Astrocyte (in vitro differentiated cells and primary cell): ENCODE results near the gene TFF2. TPM values are rescaled to one million over a fixed set of nuclear protein-coding genes. Genes with fewer than 3 reads are reported as not detected.

ENCODE experiments used
- DNase-seq: peaks from one replicate; pipeline ENCODE4 v3.0.0-alpha.2; 2010; ENCODE audit warnings: low read depth
- FAIRE-seq: peaks from 2 replicates; lab custom pipeline; 2011; peaks lifted over from hg19 to GRCh38; lab: Jason Lieb, UNC
- H2AFZ ChIP-seq: 2 replicates; pipeline ENCODE4 v1.6.0; 2012; ENCODE audit warnings: low read depth, low read length, inconsistent platforms
- H3K27ac ChIP-seq: 2 replicates; pipeline ENCODE4 v1.5.1; 2011; ENCODE audit warnings: low read depth, low read length, inconsistent platforms
- H3K27me3 ChIP-seq: 2 replicates; pipeline ENCODE4 v1.6.0; 2011; ENCODE audit warnings: low read length, inconsistent platforms; ENCODE audit not compliant: insufficient read depth
- H3K36me3 ChIP-seq: 2 replicates; pipeline ENCODE4 v1.5.1; 2011; ENCODE audit warnings: low read length, inconsistent platforms; ENCODE audit not compliant: insufficient read depth
- H3K4me1 ChIP-seq: 2 replicates; pipeline ENCODE4 v1.5.1; 2011; ENCODE audit warnings: low read length, inconsistent platforms; ENCODE audit not compliant: insufficient read depth
- H3K4me2 ChIP-seq: 2 replicates; pipeline ENCODE4 v1.6.0; 2012; ENCODE audit warnings: low read length, inconsistent platforms
- H3K4me3 ChIP-seq: 2 replicates; pipeline ENCODE4 v1.5.1; 2011; ENCODE audit warnings: low read depth, mild to moderate bottlenecking, low read length, inconsistent platforms; ENCODE audit not compliant: insufficient read depth
- H3K79me2 ChIP-seq: 2 replicates; pipeline ENCODE4 v1.6.0; 2012; ENCODE audit warnings: mild to moderate bottlenecking, low read length, inconsistent platforms; ENCODE audit not compliant: insufficient read depth
- H3K9ac ChIP-seq: 2 replicates; pipeline ENCODE4 v1.6.0; 2012; ENCODE audit warnings: mild to moderate bottlenecking, low read length, inconsistent platforms
- H3K9me3 ChIP-seq: 2 replicates; pipeline ENCODE4 v1.5.1; 2012; ENCODE audit warnings: low read depth, mild to moderate bottlenecking, low read length, inconsistent platforms; ENCODE audit not compliant: insufficient read depth
- H4K20me1 ChIP-seq: 2 replicates; pipeline ENCODE4 v1.6.0; 2012; ENCODE audit warnings: low read length, inconsistent platforms; ENCODE audit not compliant: insufficient read depth
- H3K27ac Mint-ChIP-seq: one replicate; pipeline ENCODE4 v1.8.0; 2021; ENCODE audit warnings: mild to moderate bottlenecking, mixed read lengths; ENCODE audit not compliant: unreplicated experiment
- H3K27me3 Mint-ChIP-seq: one replicate; pipeline ENCODE4 v1.8.0; 2021; ENCODE audit warnings: low read depth, mixed read lengths; ENCODE audit not compliant: unreplicated experiment
- H3K36me3 Mint-ChIP-seq: one replicate; pipeline ENCODE4 v1.8.0; 2021; ENCODE audit warnings: low read depth, mixed read lengths; ENCODE audit not compliant: unreplicated experiment
- H3K4me1 Mint-ChIP-seq: one replicate; pipeline ENCODE4 v1.8.0; 2021; ENCODE audit warnings: low read depth, mixed read lengths; ENCODE audit not compliant: unreplicated experiment
- H3K4me3 Mint-ChIP-seq: one replicate; pipeline ENCODE4 v1.8.0; 2021; ENCODE audit warnings: mild to moderate bottlenecking, moderate library complexity, mixed read lengths; ENCODE audit not compliant: unreplicated experiment
- H3K9me3 Mint-ChIP-seq: one replicate; pipeline ENCODE4 v1.8.0; 2021; ENCODE audit warnings: mild to moderate bottlenecking, mixed read lengths; ENCODE audit not compliant: unreplicated experiment
- CTCF ChIP-seq: IDR thresholded peaks from 2 replicates; pipeline ENCODE4 v1.5.1; 2011; ENCODE audit warnings: low read depth, mild to moderate bottlenecking, inconsistent platforms, low read length, moderate library complexity; ENCODE audit not compliant: insufficient read depth
- EZH2 ChIP-seq: IDR thresholded peaks from 2 replicates; pipeline ENCODE4 v1.6.1; 2012; ENCODE audit warnings: mild to moderate bottlenecking, low read length, inconsistent platforms; ENCODE audit not compliant: insufficient read depth
- total RNA-seq: library from RNA; stranded (reverse); gene quantifications from 2 replicates; pipeline ENCODE4 v1.2.1, GENCODE V29; 2021

The TFF2 gene
- total RNA-seq, 1 donor from 2014 or later: not detected

DNA sequence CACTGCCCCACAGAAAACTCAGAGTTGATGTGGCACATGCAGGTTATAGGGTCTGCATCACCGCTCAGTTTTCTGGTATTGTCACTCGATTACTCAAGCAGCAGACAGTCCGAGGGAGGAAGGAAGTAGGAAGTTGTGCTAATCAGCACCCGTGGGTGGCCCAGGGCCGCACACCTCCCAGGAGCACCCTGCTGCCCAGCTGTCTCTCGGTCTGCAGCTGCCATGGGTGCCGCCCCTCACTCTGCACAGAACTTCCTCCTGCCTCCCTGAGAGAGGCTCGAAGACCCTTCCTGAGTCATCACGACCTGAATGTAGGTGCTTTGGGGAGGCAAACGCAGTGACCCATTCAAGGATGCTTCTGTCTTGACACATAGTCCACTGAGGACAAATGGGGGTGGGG, 31.4 kb downstream of the TFF2 start:
- Histone ChIP-seq H3K9ac (no peak overlapping the region), H3K27ac (no peak overlapping the region), H3K4me1 (peaks cover 3% of the 10 kb centered on the region), H3K27me3 (no peaks in the 10 kb centered on the region), H4K20me1 (no peaks in the 10 kb centered on the region), H3K4me2 (no peak overlapping the region), H2AFZ (no peak overlapping the region), H3K36me3 (no peaks in the 10 kb centered on the region), H3K9me3 (no peaks in the 10 kb centered on the region), H3K4me3 (no peak overlapping the region), H3K79me2 (no peaks in the 10 kb centered on the region)
- no peak for FAIRE-seq
- H3K27me3 Mint-ChIP-seq: peaks cover 34% of the 10 kb centered on the region
- no peak overlapping the region for H3K27ac Mint-ChIP-seq
- peaks cover 2% of the 10 kb centered on the region for H3K9me3 Mint-ChIP-seq
- H3K4me3 Mint-ChIP-seq: no peak overlapping the region
- DNase-seq: no peak
- TF ChIP-seq EZH2 (no peak), CTCF (no peak)
- H3K36me3 Mint-ChIP-seq: no peaks in the 10 kb centered on the region
- H3K4me1 Mint-ChIP-seq: peaks cover 16% of the 10 kb centered on the region

DNA sequence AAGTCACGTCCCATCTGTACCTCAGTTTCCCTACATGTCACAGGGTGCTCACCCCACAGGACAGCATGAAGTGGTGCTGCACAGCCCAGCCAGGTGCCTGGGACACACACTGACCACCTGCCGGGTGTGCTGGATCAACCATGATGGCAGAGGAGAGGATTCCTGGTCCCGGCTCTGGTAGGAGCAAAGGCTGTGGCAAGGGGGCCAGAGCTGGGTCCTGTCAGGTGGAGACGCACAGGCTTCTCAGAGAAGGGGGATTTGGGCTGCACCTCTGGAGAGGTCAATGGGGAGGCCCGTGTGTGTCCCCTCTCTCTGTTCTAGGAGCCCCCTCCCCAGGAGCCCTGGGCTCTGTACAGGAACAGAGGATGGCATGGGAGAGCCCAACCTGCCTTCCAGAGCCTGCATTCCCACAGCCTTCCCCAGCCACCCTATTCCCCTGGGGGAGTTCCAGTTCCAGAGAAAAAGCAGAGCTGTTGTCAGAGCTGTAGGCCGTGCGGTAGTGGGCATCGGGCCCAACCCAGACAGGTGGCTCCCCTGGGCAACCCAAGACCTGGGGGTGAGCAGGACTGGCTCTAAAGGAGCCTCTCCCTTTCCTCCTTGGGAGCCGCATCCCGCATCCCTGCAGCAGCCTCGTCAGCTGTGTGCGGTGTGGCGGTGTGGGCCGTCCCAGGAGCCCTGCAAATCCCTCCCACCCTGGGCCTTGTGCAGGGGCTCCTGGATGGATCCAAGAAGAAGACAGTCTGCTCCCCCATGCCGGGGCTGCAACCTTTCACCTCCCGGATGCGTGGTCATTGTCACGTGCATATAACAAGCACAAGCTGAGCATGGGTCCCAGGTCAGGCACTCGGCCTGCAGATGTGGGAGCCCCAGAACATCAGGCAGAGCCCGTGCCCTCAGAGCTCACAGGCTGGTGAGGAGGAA, 32.7 kb downstream of the TFF2 start:
- H3K4me3 Mint-ChIP-seq: no peak overlapping the region
- peaks cover 40% of the 10 kb centered on the region for H3K27me3 Mint-ChIP-seq
- no peaks in the 10 kb centered on the region for H4K20me1 ChIP-seq
- peaks cover 7% of the 10 kb centered on the region for H3K27me3 ChIP-seq
- no peak overlapping the region for H3K27ac ChIP-seq
- peaks cover 5% of the 10 kb centered on the region for H3K4me1 Mint-ChIP-seq
- no peaks in the 10 kb centered on the region for H3K36me3 Mint-ChIP-seq
- TF ChIP-seq CTCF: no peak
- no peak for TF ChIP-seq EZH2
- H3K9me3 Mint-ChIP-seq: no peaks in the 10 kb centered on the region
- H2AFZ ChIP-seq: no peak overlapping the region
- DNase-seq (no peak), FAIRE-seq (no peak)
- no peak overlapping the region for H3K4me2 ChIP-seq
- H3K36me3 ChIP-seq: no peaks in the 10 kb centered on the region
- no peaks in the 10 kb centered on the region for H3K9me3 ChIP-seq
- H3K9ac ChIP-seq: no peak overlapping the region
- peaks cover 3% of the 10 kb centered on the region for H3K4me1 ChIP-seq
- no peak overlapping the region for H3K27ac Mint-ChIP-seq
- H3K79me2 ChIP-seq: no peaks in the 10 kb centered on the region
- H3K4me3 ChIP-seq: no peak overlapping the region

- H3K79me2 ChIP-seq: no peaks in the 10 kb centered on the region
- DNase-seq (no peak), FAIRE-seq (no peak)
- H3K36me3 ChIP-seq: no peaks in the 10 kb centered on the region
- H3K36me3 Mint-ChIP-seq: no peaks in the 10 kb centered on the region
- H3K4me1 ChIP-seq: peaks cover 3% of the 10 kb centered on the region
- H3K27ac ChIP-seq: no peak overlapping the region
- H3K9me3 ChIP-seq: no peaks in the 10 kb centered on the region
- H3K27ac Mint-ChIP-seq: no peak overlapping the region
- no peaks in the 10 kb centered on the region for H4K20me1 ChIP-seq
- H3K4me3 ChIP-seq: no peak overlapping the region
- H2AFZ ChIP-seq: no peak overlapping the region
- H3K9me3 Mint-ChIP-seq: no peaks in the 10 kb centered on the region
- no peak overlapping the region for H3K4me3 Mint-ChIP-seq
- H3K27me3 ChIP-seq: peaks cover 7% of the 10 kb centered on the region
- no peak for TF ChIP-seq CTCF
- TF ChIP-seq EZH2: no peak
- peaks cover 5% of the 10 kb centered on the region for H3K4me1 Mint-ChIP-seq
- no peak overlapping the region for H3K9ac ChIP-seq
- H3K4me2 ChIP-seq: no peak overlapping the region
- peaks cover 43% of the 10 kb centered on the region for H3K27me3 Mint-ChIP-seq
These were observed 33.5 kb downstream of the TFF2 start for GRCh38 chr21:42317341-42317741.
